ENCODE data around the gene OR8A1. TPM values are rescaled to one million over a fixed set of nuclear protein-coding genes. Genes with fewer than 3 reads are reported as not detected.

OR8A1 gene
- total and polyA plus RNA-seq, 4 donors: not detected

DNA sequence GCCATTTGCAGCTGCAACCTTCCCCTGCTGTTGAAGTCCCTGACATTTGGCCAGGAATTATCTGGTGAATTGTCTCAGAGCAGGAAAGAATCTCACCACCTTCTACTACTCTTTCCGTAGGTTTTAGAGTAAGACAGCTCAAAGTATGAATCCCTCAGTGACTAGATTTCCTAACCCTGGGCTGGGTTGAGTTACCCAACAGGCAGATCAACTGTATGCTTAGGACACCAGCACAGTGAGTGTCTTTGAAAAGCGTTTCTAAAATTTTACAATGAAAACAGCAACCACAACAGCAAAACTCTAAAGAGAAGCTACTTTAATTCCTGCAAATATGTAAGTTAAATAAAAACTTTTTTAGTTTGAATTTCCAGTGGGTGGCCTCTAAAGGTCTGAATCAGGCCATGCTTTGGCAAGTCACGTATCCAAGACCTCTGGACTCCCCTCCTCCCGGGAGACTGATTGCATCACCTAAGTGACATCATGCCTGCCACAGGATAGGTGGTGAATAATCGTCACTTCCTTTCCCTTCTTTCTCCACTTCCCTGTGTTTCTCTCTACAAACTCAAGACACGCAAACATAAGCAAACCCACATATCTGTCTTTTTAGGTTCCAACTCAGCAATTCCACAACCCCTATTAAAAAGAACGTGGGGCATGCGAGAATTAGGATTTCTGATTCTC, 34.1 kb upstream of the OR8A1 start:
- Histone ChIP-seq H3K36me3 (ENCODE audit: control insufficient read depth in 4 of 4, insufficient read depth in 3 of 4, low read depth in 1 of 4, low read length in 3 of 4) (no peaks in the 10 kb centered on the region), H3K27me3 (ENCODE audit: control insufficient read depth in 4 of 4, insufficient read depth in 4 of 4, low read length in 3 of 4) (peaks cover 0 to 4% (median under 1%) of the 10 kb centered on the region in 4 donors), H3K4me3 (ENCODE audit: low read depth in 1 of 3, low read length in 3 of 3) (no peak overlapping the region), H3K9me3 (ENCODE audit: control insufficient read depth in 4 of 4, low read length in 3 of 4) (no peaks in the 10 kb centered on the region), H3K9ac (ENCODE audit: low read depth in 1 of 2, low read length in 2 of 2) (no peak overlapping the region), H3K27ac (ENCODE audit: low read depth in 1 of 2, low read length in 2 of 2) (no peak overlapping the region), H3K4me1 (ENCODE audit: control insufficient read depth in 4 of 4, insufficient read depth in 4 of 4, low read length in 3 of 4) (peaks cover 0 to 4% (median 0%) of the 10 kb centered on the region in 4 donors)
- no peak for DNase-seq (ENCODE audit: low spot score)
- WGBS: 66% methylated on average over 8 of the region's 8 CpGs
- TF ChIP-seq HNF4G (IDR thresholded peaks at IDR 0.05): no peak
- TF ChIP-seq, protein P1, sequence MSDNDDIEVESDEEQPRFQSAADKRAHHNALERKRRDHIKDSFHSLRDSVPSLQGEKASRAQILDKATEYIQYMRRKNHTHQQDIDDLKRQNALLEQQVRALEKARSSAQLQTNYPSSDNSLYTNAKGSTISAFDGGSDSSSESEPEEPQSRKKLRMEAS (IDR thresholded peaks at IDR 0.05): no peak
- no peak for TF ChIP-seq NR2F2 (IDR thresholded peaks at IDR 0.05)
- TF ChIP-seq, protein P2, sequence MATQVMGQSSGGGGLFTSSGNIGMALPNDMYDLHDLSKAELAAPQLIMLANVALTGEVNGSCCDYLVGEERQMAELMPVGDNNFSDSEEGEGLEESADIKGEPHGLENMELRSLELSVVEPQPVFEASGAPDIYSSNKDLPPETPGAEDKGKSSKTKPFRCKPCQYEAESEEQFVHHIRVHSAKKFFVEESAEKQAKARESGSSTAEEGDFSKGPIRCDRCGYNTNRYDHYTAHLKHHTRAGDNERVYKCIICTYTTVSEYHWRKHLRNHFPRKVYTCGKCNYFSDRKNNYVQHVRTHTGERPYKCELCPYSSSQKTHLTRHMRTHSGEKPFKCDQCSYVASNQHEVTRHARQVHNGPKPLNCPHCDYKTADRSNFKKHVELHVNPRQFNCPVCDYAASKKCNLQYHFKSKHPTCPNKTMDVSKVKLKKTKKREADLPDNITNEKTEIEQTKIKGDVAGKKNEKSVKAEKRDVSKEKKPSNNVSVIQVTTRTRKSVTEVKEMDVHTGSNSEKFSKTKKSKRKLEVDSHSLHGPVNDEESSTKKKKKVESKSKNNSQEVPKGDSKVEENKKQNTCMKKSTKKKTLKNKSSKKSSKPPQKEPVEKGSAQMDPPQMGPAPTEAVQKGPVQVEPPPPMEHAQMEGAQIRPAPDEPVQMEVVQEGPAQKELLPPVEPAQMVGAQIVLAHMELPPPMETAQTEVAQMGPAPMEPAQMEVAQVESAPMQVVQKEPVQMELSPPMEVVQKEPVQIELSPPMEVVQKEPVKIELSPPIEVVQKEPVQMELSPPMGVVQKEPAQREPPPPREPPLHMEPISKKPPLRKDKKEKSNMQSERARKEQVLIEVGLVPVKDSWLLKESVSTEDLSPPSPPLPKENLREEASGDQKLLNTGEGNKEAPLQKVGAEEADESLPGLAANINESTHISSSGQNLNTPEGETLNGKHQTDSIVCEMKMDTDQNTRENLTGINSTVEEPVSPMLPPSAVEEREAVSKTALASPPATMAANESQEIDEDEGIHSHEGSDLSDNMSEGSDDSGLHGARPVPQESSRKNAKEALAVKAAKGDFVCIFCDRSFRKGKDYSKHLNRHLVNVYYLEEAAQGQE (IDR thresholded peaks at IDR 0.05): no peak
- TF ChIP-seq HNF4A (conservative IDR thresholded peaks at IDR 0.05): no peak
- no peak for TF ChIP-seq FOXA2 (IDR thresholded peaks at IDR 0.05)
- no peak for TF ChIP-seq TAF1 (conservative IDR thresholded peaks at IDR 0.05)
- no peak for TF ChIP-seq EGR1 (IDR thresholded peaks at IDR 0.05; ENCODE audit: low read depth in 2 of 2)
- TF ChIP-seq, protein P3, sequence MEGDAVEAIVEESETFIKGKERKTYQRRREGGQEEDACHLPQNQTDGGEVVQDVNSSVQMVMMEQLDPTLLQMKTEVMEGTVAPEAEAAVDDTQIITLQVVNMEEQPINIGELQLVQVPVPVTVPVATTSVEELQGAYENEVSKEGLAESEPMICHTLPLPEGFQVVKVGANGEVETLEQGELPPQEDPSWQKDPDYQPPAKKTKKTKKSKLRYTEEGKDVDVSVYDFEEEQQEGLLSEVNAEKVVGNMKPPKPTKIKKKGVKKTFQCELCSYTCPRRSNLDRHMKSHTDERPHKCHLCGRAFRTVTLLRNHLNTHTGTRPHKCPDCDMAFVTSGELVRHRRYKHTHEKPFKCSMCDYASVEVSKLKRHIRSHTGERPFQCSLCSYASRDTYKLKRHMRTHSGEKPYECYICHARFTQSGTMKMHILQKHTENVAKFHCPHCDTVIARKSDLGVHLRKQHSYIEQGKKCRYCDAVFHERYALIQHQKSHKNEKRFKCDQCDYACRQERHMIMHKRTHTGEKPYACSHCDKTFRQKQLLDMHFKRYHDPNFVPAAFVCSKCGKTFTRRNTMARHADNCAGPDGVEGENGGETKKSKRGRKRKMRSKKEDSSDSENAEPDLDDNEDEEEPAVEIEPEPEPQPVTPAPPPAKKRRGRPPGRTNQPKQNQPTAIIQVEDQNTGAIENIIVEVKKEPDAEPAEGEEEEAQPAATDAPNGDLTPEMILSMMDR (IDR thresholded peaks at IDR 0.05; ENCODE audit: low read depth, low read length, missing input control): no peak
- TF ChIP-seq YY1 (IDR thresholded peaks at IDR 0.05): no peak
- TF ChIP-seq SP1 (IDR thresholded peaks at IDR 0.05): no peak
- no peak for TF ChIP-seq RAD21 (IDR thresholded peaks at IDR 0.05)
- TF ChIP-seq RXRA (IDR thresholded peaks at IDR 0.05): no peak
- TF ChIP-seq, protein P4, sequence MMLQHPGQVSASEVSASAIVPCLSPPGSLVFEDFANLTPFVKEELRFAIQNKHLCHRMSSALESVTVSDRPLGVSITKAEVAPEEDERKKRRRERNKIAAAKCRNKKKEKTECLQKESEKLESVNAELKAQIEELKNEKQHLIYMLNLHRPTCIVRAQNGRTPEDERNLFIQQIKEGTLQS (IDR thresholded peaks at IDR 0.05): no peak
- no peak for TF ChIP-seq GABPA (IDR thresholded peaks at IDR 0.05 in 1 of 2, conservative IDR thresholded peaks at IDR 0.05 in 1 of 2)

DNA sequence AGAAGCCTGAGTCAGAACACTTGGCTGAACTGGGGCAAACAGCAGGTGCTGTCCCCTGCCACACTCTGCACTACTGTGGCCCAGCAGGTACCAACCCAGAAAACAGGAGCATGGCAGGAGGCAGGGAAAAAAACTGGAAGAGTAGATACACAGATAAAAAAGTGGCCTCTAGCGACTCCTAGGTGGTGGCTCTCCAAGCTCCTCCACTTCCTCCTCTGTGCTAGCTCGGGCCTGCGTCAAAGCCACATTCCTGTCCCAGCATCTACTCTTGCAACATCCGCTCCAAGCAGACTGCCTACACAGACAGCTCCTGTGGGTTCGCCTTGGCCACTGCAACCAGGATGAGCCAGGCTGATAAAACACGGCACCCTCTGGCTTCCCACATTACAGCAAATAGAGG, 33.3 kb upstream of the OR8A1 start:
- no peak for DNase-seq (ENCODE audit: low spot score)

More for the DNA sequence above, 33.3 kb upstream of the OR8A1 start:
- Histone ChIP-seq H3K36me3 (ENCODE audit: control insufficient read depth in 4 of 4, insufficient read depth in 3 of 4, low read depth in 1 of 4, low read length in 3 of 4) (no peaks in the 10 kb centered on the region), H3K9ac (ENCODE audit: low read depth in 1 of 2, low read length in 2 of 2) (no peak overlapping the region), H3K4me3 (ENCODE audit: low read depth in 1 of 3, low read length in 3 of 3) (no peak overlapping the region), H3K27me3 (ENCODE audit: control insufficient read depth in 4 of 4, insufficient read depth in 4 of 4, low read length in 3 of 4) (peaks cover 0 to 2% (median under 1%) of the 10 kb centered on the region in 4 donors), H3K27ac (ENCODE audit: low read depth in 1 of 2, low read length in 2 of 2) (no peak overlapping the region), H3K4me1 (ENCODE audit: control insufficient read depth in 4 of 4, insufficient read depth in 4 of 4, low read length in 3 of 4) (peaks cover 0 to 4% (median 0%) of the 10 kb centered on the region in 4 donors), H3K9me3 (ENCODE audit: control insufficient read depth in 4 of 4, low read length in 3 of 4) (no peaks in the 10 kb centered on the region)
- TF ChIP-seq, protein P3 (IDR thresholded peaks at IDR 0.05; ENCODE audit: low read depth, low read length, missing input control): no peak
- TF ChIP-seq JUND (IDR thresholded peaks at IDR 0.05) (no peak), RAD21 (IDR thresholded peaks at IDR 0.05) (peak; percentile 10 to 21), EGR1 (IDR thresholded peaks at IDR 0.05; ENCODE audit: low read depth in 2 of 2) (no peak), NR2F2 (IDR thresholded peaks at IDR 0.05) (no peak)
- TF ChIP-seq, protein P5, sequence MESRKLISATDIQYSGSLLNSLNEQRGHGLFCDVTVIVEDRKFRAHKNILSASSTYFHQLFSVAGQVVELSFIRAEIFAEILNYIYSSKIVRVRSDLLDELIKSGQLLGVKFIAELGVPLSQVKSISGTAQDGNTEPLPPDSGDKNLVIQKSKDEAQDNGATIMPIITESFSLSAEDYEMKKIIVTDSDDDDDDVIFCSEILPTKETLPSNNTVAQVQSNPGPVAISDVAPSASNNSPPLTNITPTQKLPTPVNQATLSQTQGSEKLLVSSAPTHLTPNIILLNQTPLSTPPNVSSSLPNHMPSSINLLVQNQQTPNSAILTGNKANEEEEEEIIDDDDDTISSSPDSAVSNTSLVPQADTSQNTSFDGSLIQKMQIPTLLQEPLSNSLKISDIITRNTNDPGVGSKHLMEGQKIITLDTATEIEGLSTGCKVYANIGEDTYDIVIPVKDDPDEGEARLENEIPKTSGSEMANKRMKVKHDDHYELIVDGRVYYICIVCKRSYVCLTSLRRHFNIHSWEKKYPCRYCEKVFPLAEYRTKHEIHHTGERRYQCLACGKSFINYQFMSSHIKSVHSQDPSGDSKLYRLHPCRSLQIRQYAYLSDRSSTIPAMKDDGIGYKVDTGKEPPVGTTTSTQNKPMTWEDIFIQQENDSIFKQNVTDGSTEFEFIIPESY (IDR thresholded peaks at IDR 0.05): no peak
- 21% methylated on average over 6 of the region's 6 CpGs for WGBS
